Measurements from ENCODE around the gene CACNG4.

DNA sequence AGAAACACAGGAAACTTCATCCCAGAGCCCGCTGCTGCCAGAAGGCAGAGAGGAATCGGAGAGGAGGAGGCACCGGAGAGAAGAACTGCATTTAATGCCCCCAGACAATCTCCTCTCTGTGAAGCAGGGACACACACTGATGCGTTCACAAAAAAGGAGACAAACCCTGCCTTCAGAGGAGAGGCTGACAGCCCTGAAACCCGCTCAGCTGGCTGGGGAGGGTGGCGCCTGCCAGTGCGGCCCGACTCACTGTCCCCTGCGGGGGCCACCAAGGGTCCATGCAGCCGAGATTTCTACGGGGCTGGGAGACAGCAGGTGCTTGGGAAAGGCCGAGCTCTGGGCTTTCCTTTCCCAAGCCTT, 57.9 kb downstream of the CACNG4 start:
- TF ChIP-seq, protein P1, sequence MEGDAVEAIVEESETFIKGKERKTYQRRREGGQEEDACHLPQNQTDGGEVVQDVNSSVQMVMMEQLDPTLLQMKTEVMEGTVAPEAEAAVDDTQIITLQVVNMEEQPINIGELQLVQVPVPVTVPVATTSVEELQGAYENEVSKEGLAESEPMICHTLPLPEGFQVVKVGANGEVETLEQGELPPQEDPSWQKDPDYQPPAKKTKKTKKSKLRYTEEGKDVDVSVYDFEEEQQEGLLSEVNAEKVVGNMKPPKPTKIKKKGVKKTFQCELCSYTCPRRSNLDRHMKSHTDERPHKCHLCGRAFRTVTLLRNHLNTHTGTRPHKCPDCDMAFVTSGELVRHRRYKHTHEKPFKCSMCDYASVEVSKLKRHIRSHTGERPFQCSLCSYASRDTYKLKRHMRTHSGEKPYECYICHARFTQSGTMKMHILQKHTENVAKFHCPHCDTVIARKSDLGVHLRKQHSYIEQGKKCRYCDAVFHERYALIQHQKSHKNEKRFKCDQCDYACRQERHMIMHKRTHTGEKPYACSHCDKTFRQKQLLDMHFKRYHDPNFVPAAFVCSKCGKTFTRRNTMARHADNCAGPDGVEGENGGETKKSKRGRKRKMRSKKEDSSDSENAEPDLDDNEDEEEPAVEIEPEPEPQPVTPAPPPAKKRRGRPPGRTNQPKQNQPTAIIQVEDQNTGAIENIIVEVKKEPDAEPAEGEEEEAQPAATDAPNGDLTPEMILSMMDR (conservative IDR thresholded peaks at IDR 0.05), result no peak
- TF ChIP-seq ZFX (IDR thresholded peaks at IDR 0.05), result no peak

Data from C4-2B (cell line).